ENCODE measurements around the gene PCSK4.

Gene PCSK4

DNA sequence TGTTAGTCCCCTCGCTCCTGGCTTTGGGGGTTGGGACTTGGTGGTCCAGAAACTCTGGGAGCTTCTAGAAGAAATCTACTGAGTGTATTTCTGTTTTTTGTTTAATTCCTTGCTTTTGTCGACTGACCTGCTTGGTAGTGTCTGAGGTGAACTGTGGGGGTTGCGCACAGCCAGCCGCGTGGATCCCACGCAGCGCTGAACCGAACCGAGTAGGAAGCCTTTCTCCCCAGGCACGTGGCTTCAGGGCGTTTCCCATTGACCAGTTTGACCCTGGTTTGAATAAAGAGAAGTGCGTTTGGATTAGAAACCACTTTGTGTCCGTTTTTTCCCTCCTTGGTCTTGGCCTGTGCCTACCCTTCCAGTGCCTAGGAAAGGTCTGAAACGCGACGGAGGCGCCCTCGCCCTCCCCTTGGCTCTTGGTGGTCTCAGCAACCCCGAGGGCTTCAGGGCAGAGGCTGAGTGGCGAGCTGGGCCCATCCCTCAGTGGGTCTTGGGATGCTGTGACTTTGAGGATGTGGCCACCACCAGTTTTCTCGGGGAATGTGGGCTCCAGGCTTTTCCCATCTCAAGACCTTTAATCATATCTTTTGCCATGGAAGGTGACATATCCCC, 54.7 kb downstream of the PCSK4 start:
- no peak for DNase-seq

DNA sequence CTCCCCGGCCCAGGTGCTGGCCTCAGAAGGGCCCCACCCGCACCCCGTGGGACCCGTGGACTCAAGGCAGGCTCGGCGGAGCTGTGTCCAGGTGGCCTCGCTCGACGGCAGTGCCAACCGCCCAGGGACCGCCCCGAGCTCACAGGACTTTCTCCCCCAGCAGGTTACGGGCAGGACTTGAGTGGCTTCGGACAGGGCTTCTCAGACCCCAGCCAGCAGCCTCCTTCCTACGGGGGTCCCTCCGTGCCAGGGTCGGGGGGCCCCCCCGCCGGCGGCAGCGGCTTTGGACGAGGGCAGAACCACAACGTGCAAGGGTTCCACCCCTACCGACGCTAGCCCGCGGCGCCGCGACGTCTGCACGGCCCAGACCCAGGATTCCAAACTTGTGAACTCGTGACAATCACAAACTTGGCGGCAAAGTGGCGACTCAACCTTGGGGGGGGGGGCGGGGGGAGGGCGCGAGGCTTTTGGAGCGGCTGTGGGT, 55.5 kb downstream of the PCSK4 start:
- no peak for DNase-seq

DNA sequence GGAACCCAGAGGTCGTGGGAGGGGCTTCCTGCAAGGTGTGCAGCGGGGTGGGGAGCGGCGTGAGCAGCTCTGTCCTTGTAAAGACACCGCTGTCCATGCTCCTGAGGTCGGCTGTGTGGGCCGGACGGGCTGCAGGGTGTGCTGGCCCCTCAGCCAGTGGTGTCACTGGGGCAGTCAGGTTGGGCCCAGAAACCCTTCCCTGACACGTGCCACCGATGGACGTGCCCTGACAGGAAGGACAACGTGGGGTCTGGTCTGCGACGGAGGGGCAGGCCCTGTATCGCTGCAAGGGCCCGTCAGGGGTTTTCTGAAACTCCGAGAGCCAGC, 56.1 kb downstream of the PCSK4 start:
- no peak for DNase-seq

DNA sequence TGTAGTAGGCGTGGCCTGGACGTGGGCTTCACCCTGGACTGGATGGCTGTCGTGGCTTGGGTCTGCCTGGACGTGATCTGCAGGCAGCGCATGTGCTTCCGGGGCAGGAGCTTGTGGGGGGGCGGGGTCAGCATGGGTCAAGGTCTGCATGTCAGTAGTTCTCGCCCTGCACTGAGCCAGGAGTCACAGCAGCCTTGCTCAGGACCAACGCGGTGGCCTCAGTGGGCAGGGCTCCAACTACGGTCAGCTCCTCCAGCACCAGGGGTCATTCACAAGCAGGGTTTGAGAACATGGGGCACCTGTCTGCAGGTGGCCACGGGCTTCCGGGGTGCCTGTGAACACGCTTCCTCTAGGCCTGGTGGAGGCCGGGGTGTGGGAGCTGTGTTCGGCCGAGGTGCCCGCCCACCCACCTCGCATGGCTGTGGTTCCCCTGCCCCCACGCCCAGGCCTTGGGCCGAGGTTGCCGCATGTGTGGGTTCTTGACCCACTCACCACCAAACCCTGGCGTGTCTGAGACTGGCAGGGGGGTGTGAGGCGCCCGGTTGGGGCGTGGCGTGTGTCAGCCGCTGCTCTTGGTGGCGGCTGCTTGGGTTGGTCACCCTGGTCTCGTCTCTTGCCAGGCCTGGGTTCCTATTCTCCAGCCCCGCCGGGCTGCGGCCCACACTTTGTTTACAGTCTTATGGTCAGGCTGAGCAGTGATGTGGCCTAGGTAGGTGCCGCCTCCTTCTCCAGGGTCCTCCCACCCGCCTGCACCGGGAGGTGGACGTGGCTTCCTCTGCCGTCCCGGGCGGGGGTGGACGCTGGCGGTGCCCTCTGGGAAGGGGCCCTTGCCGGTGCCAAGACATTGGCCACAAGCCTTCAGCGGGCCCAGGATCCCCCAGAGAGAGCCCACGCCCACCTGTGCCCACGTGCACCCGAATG, 56.8 kb downstream of the PCSK4 start:
- DNase-seq, result no peak

DNA sequence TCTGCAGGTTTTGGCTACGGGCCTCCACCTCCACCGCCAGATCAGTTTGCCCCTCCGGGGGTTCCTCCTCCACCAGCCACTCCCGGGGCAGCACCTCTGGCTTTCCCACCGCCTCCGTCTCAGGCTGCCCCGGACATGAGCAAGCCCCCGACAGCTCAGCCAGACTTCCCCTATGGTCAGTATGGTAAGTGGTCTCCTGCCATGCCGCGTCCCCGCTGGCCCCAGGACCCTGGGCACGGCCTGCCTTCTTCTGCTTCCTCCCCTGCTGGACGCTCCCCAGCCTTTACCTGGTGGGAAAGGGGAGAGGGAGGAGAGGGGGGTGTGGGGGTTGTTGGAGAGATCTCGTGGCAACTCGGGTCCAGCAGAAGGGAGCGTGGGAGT, 57.7 kb downstream of the PCSK4 start:
- no peak for DNase-seq

DNA sequence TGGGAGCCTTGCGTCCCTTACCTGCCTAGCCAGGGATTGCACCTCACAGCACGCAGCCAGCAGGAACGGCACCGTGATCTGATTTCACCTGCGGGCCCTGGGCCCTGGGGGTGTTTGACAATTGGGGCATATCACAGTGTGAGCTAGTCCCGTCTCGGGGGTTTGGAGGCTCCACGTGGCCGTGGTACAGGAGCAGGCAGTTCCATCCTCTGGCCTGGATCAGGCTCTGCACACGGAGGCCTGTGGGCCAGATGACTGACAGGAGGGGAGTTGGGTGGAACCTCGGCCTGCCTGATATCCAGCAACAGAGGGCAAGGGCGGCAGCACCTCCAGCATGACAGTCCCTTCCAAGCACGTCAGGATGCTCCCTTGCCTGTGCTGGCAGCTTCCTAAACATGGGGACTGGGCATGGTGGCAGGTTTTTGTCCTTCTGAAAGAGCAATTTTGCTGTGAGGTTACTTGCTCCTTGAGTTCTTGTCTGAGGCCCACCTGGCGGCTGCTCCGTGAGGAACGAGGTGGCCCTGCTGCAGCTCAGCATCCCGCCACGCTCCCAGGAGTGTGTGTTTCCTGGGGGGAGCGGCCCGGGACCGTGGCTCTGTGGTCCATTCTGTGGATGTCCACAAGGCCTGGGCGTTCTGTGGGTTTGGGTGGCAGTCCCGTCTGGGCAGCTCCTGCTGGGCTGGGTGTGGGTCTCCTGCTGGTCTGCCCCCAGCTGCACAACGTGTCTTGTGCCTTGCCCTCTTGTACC, 58.2 kb downstream of the PCSK4 start:
- DNase-seq, result no peak
